Smooth muscle cell (in vitro differentiated cells): ENCODE data around the gene STX4. TPM values are rescaled to one million over a fixed set of nuclear protein-coding genes. Genes with fewer than 3 reads are reported as not detected.

Experiments
- DNase-seq: peaks from one replicate; lab custom pipeline; 2025; ENCODE audit not compliant: unreplicated experiment; lab: John Stamatoyannopoulos, UW
- H2AFZ ChIP-seq: fragments of 200-600 bp; sonication (generic); 2 replicates; pipeline ENCODE4 v1.6.0; 2016; ENCODE audit warnings: antibody characterized with exemption, low read depth, mild to moderate bottlenecking
- H3F3A ChIP-seq: fragments of 200-600 bp; sonication (generic); 2 replicates; pipeline ENCODE4 v1.6.0; 2017; ENCODE audit warnings: antibody characterized with exemption, low read depth
- H3K27ac ChIP-seq: fragments of 200-600 bp; sonication (generic); 2 replicates; pipeline ENCODE4 v1.5.1; 2016; ENCODE audit warnings: low read depth, mild to moderate bottlenecking
- H3K27me3 ChIP-seq: fragments of 200-600 bp; sonication (generic); 2 replicates; pipeline ENCODE4 v1.6.1; 2016; ENCODE audit warnings: low read depth, mild to moderate bottlenecking
- H3K36me3 ChIP-seq: fragments of 200-600 bp; sonication (generic); 2 replicates; pipeline ENCODE4 v1.5.1; 2016; ENCODE audit warnings: low read depth
- H3K4me1 ChIP-seq: fragments of 200-600 bp; sonication (generic); 2 replicates; pipeline ENCODE4 v1.5.1; 2016; ENCODE audit warnings: low read depth
- H3K4me2 ChIP-seq: fragments of 200-600 bp; sonication (generic); 2 replicates; pipeline ENCODE4 v1.6.0; 2016; ENCODE audit warnings: mild to moderate bottlenecking
- H3K4me3 ChIP-seq: fragments of 200-600 bp; sonication (generic); 2 replicates; pipeline ENCODE4 v1.5.1; 2016; ENCODE audit warnings: mild to moderate bottlenecking
- H3K79me2 ChIP-seq: fragments of 200-600 bp; sonication (generic); 2 replicates; pipeline ENCODE4 v1.6.0; 2016; ENCODE audit warnings: low read depth, mild to moderate bottlenecking
- H3K9ac ChIP-seq: fragments of 200-600 bp; sonication (generic); 2 replicates; pipeline ENCODE4 v1.6.0; 2016; ENCODE audit warnings: low read depth
- H3K9me3 ChIP-seq: fragments of 200-600 bp; sonication (generic); replicated peaks from 2 replicates; pipeline ENCODE4 v1.5.1; 2016; ENCODE audit warnings: low read depth
- H4K20me1 ChIP-seq: fragments of 200-600 bp; sonication (generic); 2 replicates; pipeline ENCODE4 v1.6.0; 2016; ENCODE audit warnings: low read depth
- CTCF ChIP-seq: fragments of 200-600 bp; sonication (generic); IDR thresholded peaks from 2 replicates; pipeline ENCODE4 v1.5.1; 2017; ENCODE audit warnings: borderline replicate concordance, mild to moderate bottlenecking, antibody characterized with exemption; ENCODE audit not compliant: insufficient read depth, poor library complexity, severe bottlenecking
- WGBS: methylation state at CpG from one replicate; pipeline ENCODE4 v1.1.7; 2016; ENCODE audit warnings: low lambda C conversion rate; 5-methylcytosine and 5-hydroxymethylcytosine counted together
- polyA plus RNA-seq: library from polyadenylated mRNA; unstranded; fragments of >200 nt; fragmentation: Nextera tagmentation; extraction: Ambion mirVana; gene quantifications from 2 replicates; pipeline ENCODE4 v1.2.1, GENCODE V29; 2016
- total RNA-seq: library from RNA; depleted of rRNA; stranded (reverse); fragments of >200 nt; gene quantifications from 2 replicates; pipeline ENCODE4 v1.2.3, GENCODE V29; 2014

The STX4 gene
- total and polyA plus RNA-seq, 2 experiments from 2014 or later, result 23.1 to 50.6 TPM

- Histone ChIP-seq H3K4me3 (no peak overlapping the region), H3K79me2 (no peaks in the 10 kb centered on the region), H3K27me3 (no peaks in the 10 kb centered on the region), H3F3A (peaks cover 11% of the 10 kb centered on the region), H3K36me3 (no peaks in the 10 kb centered on the region), H3K4me2 (no peak overlapping the region), H3K9ac (peak overlapping the region; percentile 20), H2AFZ (no peak overlapping the region), H4K20me1 (no peaks in the 10 kb centered on the region), H3K27ac (peak overlapping the region; percentile 72), H3K9me3 (no peaks in the 10 kb centered on the region), H3K4me1 (peaks cover 4% of the 10 kb centered on the region)
- WGBS, result 72% methylated on average over 9 of the region's 9 CpGs
- DNase-seq, result no peak
- TF ChIP-seq CTCF, result no peak
Measured at GRCh38 chr16:31002862-31003341, 30.5 kb upstream of the STX4 start.

GRCh38 chr16:31003744-31004143 is 29.6 kb upstream of the STX4 start:
- Histone ChIP-seq H3K9me3 (no peaks in the 10 kb centered on the region), H3K4me2 (no peak overlapping the region), H3K9ac (no peak overlapping the region), H3K36me3 (no peaks in the 10 kb centered on the region), H3K4me3 (no peak overlapping the region), H3K4me1 (peaks cover 4% of the 10 kb centered on the region), H4K20me1 (no peaks in the 10 kb centered on the region), H3K27ac (no peak overlapping the region), H3F3A (peaks cover 7% of the 10 kb centered on the region), H3K79me2 (no peaks in the 10 kb centered on the region), H3K27me3 (no peaks in the 10 kb centered on the region), H2AFZ (no peak overlapping the region)
- DNase-seq, result no peak
- TF ChIP-seq CTCF, result no peak
- WGBS, result 87% methylated on average over 6 of the region's 6 CpGs

GRCh38 chr16:31004658-31005057 is 28.7 kb upstream of the STX4 start:
- Histone ChIP-seq H3K9ac (no peak overlapping the region), H4K20me1 (no peaks in the 10 kb centered on the region), H3K27me3 (no peaks in the 10 kb centered on the region), H2AFZ (no peak overlapping the region), H3K9me3 (no peaks in the 10 kb centered on the region), H3K36me3 (no peaks in the 10 kb centered on the region), H3K4me2 (no peak overlapping the region), H3K4me1 (peaks cover 4% of the 10 kb centered on the region), H3K79me2 (no peaks in the 10 kb centered on the region), H3F3A (no peaks in the 10 kb centered on the region), H3K27ac (no peak overlapping the region), H3K4me3 (no peak overlapping the region)
- 83% methylated on average over 2 of the region's 2 CpGs for WGBS
- TF ChIP-seq CTCF, result no peak
- no peak for DNase-seq

- Histone ChIP-seq H3K4me3 (no peak overlapping the region), H2AFZ (no peak overlapping the region), H3F3A (no peaks in the 10 kb centered on the region), H3K27ac (no peak overlapping the region), H3K27me3 (no peaks in the 10 kb centered on the region), H3K9me3 (no peaks in the 10 kb centered on the region), H3K9ac (no peak overlapping the region), H3K79me2 (no peaks in the 10 kb centered on the region), H3K4me2 (no peak overlapping the region), H3K4me1 (peaks cover 4% of the 10 kb centered on the region), H3K36me3 (no peaks in the 10 kb centered on the region), H4K20me1 (no peaks in the 10 kb centered on the region)
- WGBS, result 91% methylated on average over 16 of the region's 16 CpGs
- no peak for DNase-seq
- no peak for TF ChIP-seq CTCF
Measured at GRCh38 chr16:31005350-31006085, 27.8 kb upstream of the STX4 start.
